Endothelial cell of umbilical vein (primary cell): Measurements from ENCODE around the gene LRRC27. TPM values are rescaled to one million over a fixed set of nuclear protein-coding genes. Genes with fewer than 3 reads are reported as not detected.

ENCODE experiments used
- BruUV-seq: library from RNA; stranded (reverse); fragments of 400-500 nt; replicated peaks from 2 replicates; lab custom pipeline; 2021; lab: Mats Ljungman, UMichigan
- CTCF ChIA-PET: fragments of 300-600, 350-600 bp; sonication (Branson Sonifier 250); formaldehyde crosslinking; loops from one replicate; lab custom pipeline; 2021; ENCODE audit warnings: antibody characterized with exemption, inconsistent platforms; lab: Charles Lee
- POLR2A ChIA-PET: fragments of 300-600, 350-600 bp; sonication (Branson Sonifier 250); formaldehyde crosslinking; loops from one replicate; lab custom pipeline; 2021; ENCODE audit warnings: antibody characterized with exemption, inconsistent platforms; lab: Charles Lee
- DNase-seq: peaks from one replicate; pipeline ENCODE4 v3.0.0-alpha.2; 2011; ENCODE audit warnings: low read depth, low spot score
- FAIRE-seq: peaks from 2 replicates; lab custom pipeline; 2011; peaks lifted over from hg19 to GRCh38; lab: Jason Lieb, UNC
- H2AFZ ChIP-seq: 2 replicates; pipeline ENCODE4 v1.6.0; 2012; ENCODE audit warnings: low read depth, low read length, control low read depth, inconsistent platforms
- H3K27ac ChIP-seq: 2 replicates; pipeline ENCODE4 v1.5.1; 2011; ENCODE audit warnings: low read depth, mild to moderate bottlenecking, control low read depth, low read length, moderate library complexity; ENCODE audit not compliant: insufficient read depth
- H3K27me3 ChIP-seq, 2 experiments: 2 replicates each; pipeline versions ENCODE4 v1.6.0 to v1.6.1; 2011; ENCODE audit warnings: low read length in 2 of 2, mixed read lengths in 1 of 2; ENCODE audit not compliant: control insufficient read depth in 2 of 2, insufficient read depth in 2 of 2
- H3K36me3 ChIP-seq, 2 experiments: 2 replicates in 1 of 2; 3 replicates in 1 of 2; pipeline ENCODE4 v1.5.1; 2011; ENCODE audit warnings: low read length in 2 of 2, mild to moderate bottlenecking in 1 of 2, moderate library complexity in 1 of 2; ENCODE audit not compliant: control insufficient read depth in 2 of 2, insufficient read depth in 2 of 2; ENCODE audit errors: extremely low read depth in 1 of 2
- H3K4me1 ChIP-seq: 3 replicates; pipeline ENCODE4 v1.5.1; 2011; ENCODE audit warnings: mild to moderate bottlenecking, low read length; ENCODE audit not compliant: control insufficient read depth, insufficient read depth; ENCODE audit errors: extremely low read depth
- H3K4me2 ChIP-seq: 2 replicates; pipeline ENCODE4 v1.6.1; 2011; ENCODE audit warnings: low read length, control low read depth, mixed read lengths; ENCODE audit not compliant: insufficient read depth
- H3K4me3 ChIP-seq, 3 experiments: fragments of 200-600 bp in 1 of 3; sonication (generic), shearing (Covaris generic) in 1 of 3; replicated peaks in 1 of 3; 2 replicates each; pipeline ENCODE4 v1.5.1; 2011 to 2016; ENCODE audit warnings: control low read depth in 3 of 3, low read length in 3 of 3, mild to moderate bottlenecking in 2 of 3, inconsistent platforms in 1 of 3, low read depth in 1 of 3, moderate library complexity in 1 of 3; ENCODE audit not compliant: insufficient read depth in 1 of 3
- H3K79me2 ChIP-seq: 2 replicates; pipeline ENCODE4 v1.6.0; 2012; ENCODE audit warnings: low read length, inconsistent platforms; ENCODE audit not compliant: control insufficient read depth, insufficient read depth
- H3K9ac ChIP-seq: replicated peaks from 2 replicates; pipeline ENCODE3; 2011; ENCODE audit warnings: low read length, control low read depth; ENCODE audit not compliant: insufficient read depth; ENCODE audit errors: extremely low read depth
- H3K9me1 ChIP-seq: replicated peaks from 3 replicates; pipeline ENCODE4 v1.6.0; 2011; ENCODE audit warnings: mild to moderate bottlenecking, low read length; ENCODE audit not compliant: control insufficient read depth, insufficient read depth; ENCODE audit errors: extremely low read depth
- H3K9me3 ChIP-seq: replicated peaks from 2 replicates; pipeline ENCODE4 v1.5.1; 2012; ENCODE audit warnings: low read length, inconsistent platforms; ENCODE audit not compliant: control insufficient read depth, insufficient read depth
- H4K20me1 ChIP-seq: replicated peaks from 2 replicates; pipeline ENCODE3; 2011; ENCODE audit warnings: mild to moderate bottlenecking, low read length; ENCODE audit not compliant: control insufficient read depth, insufficient read depth; ENCODE audit errors: extremely low read depth
- EZH2 ChIP-seq: IDR thresholded peaks from 2 replicates; pipeline ENCODE4 v1.6.1; 2012; ENCODE audit warnings: borderline replicate concordance, low read depth, mild to moderate bottlenecking, moderate library complexity, low read length, inconsistent platforms; ENCODE audit not compliant: severe bottlenecking
- FOS ChIP-seq: IDR thresholded peaks from 2 replicates; pipeline ENCODE4 v1.6.1; 2011; ENCODE audit warnings: mild to moderate bottlenecking, low read length, moderate library complexity, borderline replicate concordance; ENCODE audit not compliant: insufficient read depth
- GATA2 ChIP-seq: IDR thresholded peaks from 2 replicates; pipeline ENCODE4 v1.7.0; 2011; ENCODE audit warnings: low read depth, mild to moderate bottlenecking, moderate library complexity, mixed read lengths, low read length; ENCODE audit not compliant: insufficient read length, insufficient read depth
- JUN ChIP-seq: IDR thresholded peaks from 2 replicates; pipeline ENCODE4 v1.6.1; 2011; ENCODE audit warnings: borderline replicate concordance, low read depth; ENCODE audit not compliant: insufficient read length, insufficient read depth
- MYC ChIP-seq: IDR thresholded peaks from one replicate; pipeline ENCODE4 v1.6.1; 2011; ENCODE audit warnings: mild to moderate bottlenecking, low read depth, low read length
- POLR2A ChIP-seq: IDR thresholded peaks from 2 replicates; pipeline ENCODE4 v1.6.1; 2012; ENCODE audit warnings: low read depth, mild to moderate bottlenecking, control low read depth, low read length
- POLR2AphosphoS5 ChIP-seq: IDR thresholded peaks from 2 replicates; pipeline ENCODE4 v1.6.1; 2012; ENCODE audit warnings: low read depth, mild to moderate bottlenecking, control low read depth, low read length, moderate library complexity; ENCODE audit not compliant: insufficient read depth
- dilution Hi-C: fragments of 300-500 bp; cut with MboI; formaldehyde crosslinking; loops from one replicate; pipeline ENCODE4 v1.15.0; 2019; ENCODE audit warnings: low sequenced_read_pairs; ENCODE audit not compliant: extremely low pct_ligation_motif_present
- intact Hi-C: fragments of 100-400 bp; cut with micrococcal nuclease; formaldehyde crosslinking; loops from one replicate; pipeline ENCODE4 v1.10.0; 2022
- polyA plus RNA-seq, 4 experiments: library from polyadenylated mRNA; depleted of rRNA in 3 of 4; stranded (reverse) in 3 of 4; unstranded in 1 of 4; fragments of >200 nt; gene quantifications; 2 replicates each; pipeline versions ENCODE4 v1.2.1 to v1.2.3, GENCODE V29; 2011 to 2012; ENCODE audit warnings: missing spikeins in 1 of 4
- total RNA-seq: library from RNA; stranded (reverse); gene quantifications from 2 replicates; pipeline ENCODE4 v1.2.3, GENCODE V29; 2021
- TF ChIP-seq, protein P1 (sequence below): IDR thresholded peaks from 2 replicates; pipeline ENCODE4 v1.6.1; 2011; ENCODE audit not compliant: insufficient read depth, insufficient read length
- TF ChIP-seq, protein P2 (sequence below), 2 donors: IDR thresholded peaks; 1 replicate in 1 of 2; 2 replicates in 1 of 2; pipeline ENCODE4 v1.5.1; 2011; ENCODE audit warnings: low read length in 2 of 2, mild to moderate bottlenecking in 2 of 2, moderate library complexity in 2 of 2, control low read depth in 1 of 2, inconsistent platforms in 1 of 2, low read depth in 1 of 2; ENCODE audit not compliant: insufficient read depth in 1 of 2; ENCODE audit errors: extremely low read depth in 1 of 2

Gene LRRC27
- total and polyA plus RNA-seq, 2 donors (not counting 3 experiments of a cell fraction or from before 2014, with no cell fraction given) = 8.3 to 13.6 TPM

DNA sequence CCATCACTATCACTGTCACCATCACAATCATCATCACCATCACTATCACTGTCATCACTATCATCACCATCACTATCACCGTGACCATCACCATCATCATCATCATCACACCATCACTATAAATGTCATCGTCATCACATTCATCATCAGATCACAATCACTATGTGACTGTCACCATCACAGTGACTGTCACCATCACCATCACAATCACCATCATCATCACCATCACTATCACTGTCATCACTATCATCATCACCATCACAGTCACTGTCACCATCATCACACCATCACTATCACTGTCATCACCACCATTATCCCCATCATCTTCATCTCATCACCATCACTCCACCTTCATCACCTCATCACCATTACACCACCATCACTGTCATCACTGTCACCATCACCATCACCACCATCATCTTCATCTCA lies 96.0 kb downstream of the LRRC27 start:
- Histone ChIP-seq H2AFZ (no peak overlapping the region), H3K4me2 (no peak overlapping the region), H3K4me3 (no peak overlapping the region), H4K20me1 (no peaks in the 10 kb centered on the region), H3K9ac (no peak overlapping the region), H3K27me3 (no peaks in the 10 kb centered on the region), H3K36me3 (no peaks in the 10 kb centered on the region), H3K9me1 (no peaks in the 10 kb centered on the region), H3K79me2 (no peaks in the 10 kb centered on the region), H3K27ac (no peak overlapping the region), H3K9me3 (no peaks in the 10 kb centered on the region), H3K4me1 (no peaks in the 10 kb centered on the region)
- FAIRE-seq (no peak), DNase-seq (no peak)
- POLR2A ChIA-PET = no interaction called here
- TF ChIP-seq, protein P1, sequence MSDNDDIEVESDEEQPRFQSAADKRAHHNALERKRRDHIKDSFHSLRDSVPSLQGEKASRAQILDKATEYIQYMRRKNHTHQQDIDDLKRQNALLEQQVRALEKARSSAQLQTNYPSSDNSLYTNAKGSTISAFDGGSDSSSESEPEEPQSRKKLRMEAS = no peak
- TF ChIP-seq JUN (no peak), GATA2 (no peak), FOS (no peak), MYC (no peak), EZH2 (no peak), POLR2A (no peak), POLR2AphosphoS5 (no peak)
- TF ChIP-seq, protein P2, sequence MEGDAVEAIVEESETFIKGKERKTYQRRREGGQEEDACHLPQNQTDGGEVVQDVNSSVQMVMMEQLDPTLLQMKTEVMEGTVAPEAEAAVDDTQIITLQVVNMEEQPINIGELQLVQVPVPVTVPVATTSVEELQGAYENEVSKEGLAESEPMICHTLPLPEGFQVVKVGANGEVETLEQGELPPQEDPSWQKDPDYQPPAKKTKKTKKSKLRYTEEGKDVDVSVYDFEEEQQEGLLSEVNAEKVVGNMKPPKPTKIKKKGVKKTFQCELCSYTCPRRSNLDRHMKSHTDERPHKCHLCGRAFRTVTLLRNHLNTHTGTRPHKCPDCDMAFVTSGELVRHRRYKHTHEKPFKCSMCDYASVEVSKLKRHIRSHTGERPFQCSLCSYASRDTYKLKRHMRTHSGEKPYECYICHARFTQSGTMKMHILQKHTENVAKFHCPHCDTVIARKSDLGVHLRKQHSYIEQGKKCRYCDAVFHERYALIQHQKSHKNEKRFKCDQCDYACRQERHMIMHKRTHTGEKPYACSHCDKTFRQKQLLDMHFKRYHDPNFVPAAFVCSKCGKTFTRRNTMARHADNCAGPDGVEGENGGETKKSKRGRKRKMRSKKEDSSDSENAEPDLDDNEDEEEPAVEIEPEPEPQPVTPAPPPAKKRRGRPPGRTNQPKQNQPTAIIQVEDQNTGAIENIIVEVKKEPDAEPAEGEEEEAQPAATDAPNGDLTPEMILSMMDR (IDR thresholded peaks at IDR 0.05; ENCODE audit: extremely low read depth in 1 of 2, insufficient read depth in 1 of 2, low read depth in 1 of 2, low read length in 2 of 2) = no peak
- BruUV-seq = no TSS peak
- CTCF ChIA-PET = no interaction called here
- intact Hi-C loops = no loop called here
- dilution Hi-C loops = no loop called here
